Kidney (tissue), 14 donors: ENCODE results near the gene CHST2. TPM values are rescaled to one million over a fixed set of nuclear protein-coding genes. Genes with fewer than 3 reads are reported as not detected.

ENCODE experiments used
- DNase-seq, 5 donors: peaks; one replicate each; pipeline ENCODE4 v3.0.0-alpha.2; 2013 to 2020
- FAIRE-seq: peaks from 2 replicates; lab custom pipeline; 2012; peaks lifted over from hg19 to GRCh38; lab: Jason Lieb, UNC
- H3K27ac ChIP-seq, 2 donors: one replicate each; pipeline ENCODE4 v1.7.0; 2013; ENCODE audit warnings: low read depth in 2 of 2, low read length in 2 of 2, inconsistent platforms in 1 of 2
- H3K27me3 ChIP-seq: one replicate; pipeline ENCODE4 v1.7.1; 2013; ENCODE audit warnings: low read length, inconsistent platforms; ENCODE audit not compliant: control insufficient read depth, insufficient read depth
- H3K36me3 ChIP-seq, 3 donors: one replicate each; pipeline versions ENCODE4 v1.7.0 to v1.7.1; 2013; ENCODE audit warnings: low read length in 3 of 3, control low read depth in 1 of 3, inconsistent platforms in 1 of 3; ENCODE audit not compliant: insufficient read depth in 3 of 3, control insufficient read depth in 2 of 3
- H3K4me1 ChIP-seq, 3 donors: one replicate each; pipeline versions ENCODE4 v1.7.0 to v1.7.1; 2013; ENCODE audit warnings: low read length in 3 of 3, inconsistent platforms in 1 of 3, low read depth in 1 of 3; ENCODE audit not compliant: control insufficient read depth in 2 of 3, insufficient read depth in 2 of 3
- H3K4me3 ChIP-seq, 3 donors: one replicate each; pipeline versions ENCODE4 v1.7.0 to v1.8.1; 2013; ENCODE audit warnings: low read length in 3 of 3, control low read depth in 1 of 3, inconsistent platforms in 1 of 3
- H3K9ac ChIP-seq, 3 donors: one replicate each; pipeline versions ENCODE4 v1.7.0 to v1.7.1; 2013; ENCODE audit warnings: low read length in 3 of 3, control low read depth in 1 of 3, inconsistent platforms in 1 of 3
- H3K9me3 ChIP-seq, 3 donors: one replicate each; pipeline versions ENCODE4 v1.7.0 to v1.7.1; 2013; ENCODE audit warnings: low read length in 3 of 3, control low read depth in 1 of 3, inconsistent platforms in 1 of 3; ENCODE audit not compliant: control insufficient read depth in 2 of 3, insufficient read depth in 1 of 3
- CTCF ChIP-seq: IDR thresholded peaks from 3 replicates; pipeline ENCODE4 v1.5.1; 2012; ENCODE audit warnings: mild to moderate bottlenecking, moderate library complexity, borderline replicate concordance; ENCODE audit not compliant: insufficient read depth; ENCODE audit errors: extremely low read depth
- intact Hi-C: fragments of 100-400 bp; cut with DNase I; formaldehyde crosslinking; loops from one replicate; pipeline ENCODE4 v1.11.1; 2022
- polyA plus RNA-seq: library from polyadenylated mRNA; stranded (reverse); fragments of 350-450 nt; fragmentation: Illumina TruSeq; extraction: RNeasy Lipid Tissue Mini Kit (QIAGEN cat#74804); gene quantifications from one replicate; pipeline ENCODE4 v1.2.3, GENCODE V29; 2014; ENCODE audit warnings: low read depth, low replicate concordance; ENCODE audit not compliant: insufficient read depth
- total RNA-seq: library from RNA; stranded (reverse); fragmentation: NEBNext Ultra II Directional; extraction: Animal tissue kit (Norgen Biotek cat#: 25700); gene quantifications from one replicate; pipeline ENCODE4 v1.2.1, GENCODE V29; 2021
- donor health status: control.
- donor health status: control.
- donor health status: control.
- donor health status: control.
- donor health status: control.
- donor health status: DM: yes; HTN: yes; CAD: no.
- donor health status: Normal renal cell carcinoma (clear cell type).

Gene CHST2
- total and polyA plus RNA-seq, 2 donors from 2014 or later, result 4.4 to 6.0 TPM

- Histone ChIP-seq H3K9me3 (no peaks in the 10 kb centered on the region), H3K27me3 (no peaks in the 10 kb centered on the region), H3K4me3 (no peak overlapping the region), H3K27ac (no peak overlapping the region), H3K4me1 (peaks cover 0 to 11% (median 0%) of the 10 kb centered on the region in 3 donors), H3K36me3 (no peaks in the 10 kb centered on the region), H3K9ac (no peak overlapping the region)
- no peak for DNase-seq
- TF ChIP-seq CTCF, result no peak
- FAIRE-seq, result no peak
- intact Hi-C loops, result no loop called here
Measured at GRCh38 chr3:143172062-143172794, 52.7 kb downstream of the CHST2 start.

- no peak for TF ChIP-seq CTCF
- Histone ChIP-seq H3K27ac (no peak overlapping the region), H3K4me1 (peaks cover 0 to 11% (median 0%) of the 10 kb centered on the region in 3 donors), H3K4me3 (no peak overlapping the region), H3K9ac (no peak overlapping the region), H3K9me3 (no peaks in the 10 kb centered on the region), H3K36me3 (no peaks in the 10 kb centered on the region), H3K27me3 (no peaks in the 10 kb centered on the region)
- FAIRE-seq (no peak), DNase-seq (no peak)
- intact Hi-C loops, result no loop called here
Measured at GRCh38 chr3:143172795-143173145, 53.2 kb downstream of the CHST2 start.

DNA sequence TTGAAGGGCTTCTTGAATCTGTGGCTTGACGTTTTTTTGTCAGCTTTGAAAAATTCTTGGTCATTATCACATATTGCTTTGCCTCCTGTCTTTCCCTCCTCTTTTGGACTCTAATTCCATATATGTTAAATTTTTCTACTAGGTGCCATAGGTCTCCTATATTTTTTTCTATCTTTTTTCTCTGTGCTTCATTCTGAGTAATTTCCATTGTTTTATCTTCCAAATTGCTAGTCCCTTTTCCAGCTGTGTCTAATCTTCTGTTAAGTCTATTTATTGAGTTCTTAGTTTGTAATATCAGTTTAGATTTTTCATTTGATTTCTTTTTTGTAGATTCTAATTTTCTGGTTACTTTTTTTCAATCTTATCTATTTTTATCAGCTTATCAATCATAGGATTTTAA, 53.7 kb downstream of the CHST2 start:
- H3K9me3 ChIP-seq, result no peaks in the 10 kb centered on the region
- DNase-seq, result no peak
- no peak for FAIRE-seq
- no peaks in the 10 kb centered on the region for H3K27me3 ChIP-seq
- no peak overlapping the region for H3K9ac ChIP-seq
- no peak for TF ChIP-seq CTCF
- H3K27ac ChIP-seq, result no peak overlapping the region
- peaks cover 0 to 11% (median 0%) of the 10 kb centered on the region in 3 donors for H3K4me1 ChIP-seq
- no peak overlapping the region for H3K4me3 ChIP-seq
- no peaks in the 10 kb centered on the region for H3K36me3 ChIP-seq
- intact Hi-C loops, result no loop called here

Other genes with a start within 250 kb of the CHST2 start
- gene PCOLCE2, start 230.7 kb upstream of the CHST2 start, total RNA-seq, result 1.9 TPM
- gene PCOLCE2, start 230.7 kb upstream of the CHST2 start, polyA plus RNA-seq, result 59.0 TPM
- gene PAQR9, start 156.1 kb upstream of the CHST2 start, total RNA-seq, result 0.09 TPM
- not detected for gene PAQR9, start 156.1 kb upstream of the CHST2 start, polyA plus RNA-seq
- 97.7 TPM for gene U2SURP, start 118.2 kb upstream of the CHST2 start, total RNA-seq
- gene U2SURP, start 118.2 kb upstream of the CHST2 start, polyA plus RNA-seq, result 23.0 TPM